Psoas muscle (tissue), 8 donors: ENCODE measurements around the gene PRDM8. TPM values are rescaled to one million over a fixed set of nuclear protein-coding genes. Genes with fewer than 3 reads are reported as not detected.

Experiments used
- ATAC-seq, 4 donors: fragments of 200-7000 bp; cut with Tn5 transposase; one replicate each; pipeline ENCODE4 v1.9.1; 2020; ENCODE audit warnings: moderate library complexity in 3 of 4, mild to moderate bottlenecking in 2 of 4
- DNase-seq, 2 donors: peaks; one replicate each; pipeline ENCODE4 v3.0.0-alpha.2; 2020
- H3K27ac ChIP-seq: fragments of 200-600 bp; one replicate; pipeline ENCODE4 v1.8.0; 2022
- H3K27me3 ChIP-seq, 3 donors: fragments of 200-600 bp in 1 of 3; one replicate each; pipeline versions ENCODE4 v1.6.1 to v1.8.0; 2013 to 2022; ENCODE audit warnings: low read length in 2 of 3, mild to moderate bottlenecking in 2 of 3, moderate library complexity in 1 of 3; ENCODE audit not compliant: insufficient read depth in 3 of 3
- H3K36me3 ChIP-seq, 2 donors: fragments of 200-600 bp in 1 of 2; one replicate each; pipeline versions ENCODE4 v1.6.1 to v1.8.0; 2013 to 2022; ENCODE audit warnings: low read depth in 1 of 2, mild to moderate bottlenecking in 1 of 2, moderate library complexity in 1 of 2; ENCODE audit not compliant: insufficient read depth in 1 of 2
- H3K4me1 ChIP-seq: fragments of 200-600 bp; one replicate; pipeline ENCODE4 v1.8.0; 2022
- H3K4me3 ChIP-seq: fragments of 200-600 bp; one replicate; pipeline ENCODE4 v1.8.0; 2022; ENCODE audit warnings: mild to moderate bottlenecking
- H3K9me3 ChIP-seq: fragments of 200-600 bp; one replicate; pipeline ENCODE4 v1.8.0; 2022
- CTCF ChIP-seq: fragments of 200-600 bp; IDR thresholded peaks from one replicate; pipeline ENCODE4 v1.8.0; 2022; ENCODE audit warnings: antibody characterized with exemption
- WGBS, 3 donors: extraction: QIAGEN DNeasy Blood & Tissue Kit; methylation state at CpG; one replicate each; pipeline versions ENCODE4 v1.1.6 to v1.1.7; 2013; 5-methylcytosine and 5-hydroxymethylcytosine counted together
- intact Hi-C, 2 donors: fragments of 100-400 bp; cut with DNase I; formaldehyde crosslinking; loops; one replicate each; pipeline versions ENCODE4 v1.11.0 to v1.14.2; 2022
- polyA plus RNA-seq, 3 donors: library from polyadenylated mRNA; stranded (reverse); fragments of 200-250 nt; gene quantifications; one replicate each; pipeline ENCODE4 v1.2.3, GENCODE V29; 2013
- total RNA-seq, 4 donors: library from RNA; stranded (reverse); fragmentation: NEBNext Ultra II Directional in 2 of 4; extraction: Animal tissue kit (Norgen Biotek cat#: 25700) in 2 of 4; gene quantifications; one replicate each; pipeline versions ENCODE4 v1.2.1 to v1.2.4, GENCODE V29; 2021 to 2023
- donor health status: healthy with polysubstance abuse.
- donor health status: DM: no; HTN: no; CAD: no; lungs with moderate emphysema.
- donor health status: Bipolar disorder and iron deficiency.
- donor health status: healthy.
- donor health status: DM: yes; HTN: yes; CAD: no.
- donor health status: DM: no; HTN: no; CAD: no.
- donor health status: DM: no; HTN: no; CAD: no.
- donor health status: DM: yes; HTN: yes; CAD: no.

Gene PRDM8
- total and polyA plus RNA-seq, 7 donors, result 0.28 to 1.8 (median 0.63) TPM

- Histone ChIP-seq H3K27ac (no peak overlapping the region), H3K9me3 (no peaks in the 10 kb centered on the region), H3K4me3 (no peak overlapping the region), H3K36me3 (no peaks in the 10 kb centered on the region), H3K27me3 (peaks cover 0 to 2% (median 0%) of the 10 kb centered on the region in 3 donors), H3K4me1 (no peaks in the 10 kb centered on the region)
- no peak for DNase-seq
- intact Hi-C loops, result no loop called here
- ATAC-seq, result no peak
- no peak for TF ChIP-seq CTCF
Measured at GRCh38 chr4:80221161-80221560, 23.9 kb downstream of the PRDM8 start.

DNA sequence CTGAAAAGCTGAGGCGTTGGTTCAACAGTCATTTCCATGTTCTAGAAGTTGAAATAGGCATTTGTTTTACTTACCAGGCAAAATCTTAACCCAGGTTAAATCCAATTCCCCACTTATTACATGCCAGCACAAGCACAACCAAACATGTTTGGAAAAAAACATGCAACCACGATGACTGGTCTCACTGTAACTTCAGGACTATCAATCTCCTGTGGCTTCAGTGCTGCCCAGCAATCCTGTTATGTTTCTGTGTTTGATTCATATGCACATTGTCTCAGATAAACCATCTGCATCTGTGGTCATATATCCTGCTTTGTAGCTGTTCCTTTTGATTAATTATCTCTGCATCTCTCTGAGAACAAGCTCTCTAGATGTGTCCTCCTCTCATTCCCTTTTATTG, 28.3 kb downstream of the PRDM8 start:
- 65 to 78% (median 72%) methylated on average over 2 of the region's 2 CpGs for WGBS, 3 donors
- H3K27me3 ChIP-seq, result peaks cover 0 to 5% (median 4%) of the 10 kb centered on the region in 3 donors
- H3K9me3 ChIP-seq, result no peaks in the 10 kb centered on the region
- no peaks in the 10 kb centered on the region for H3K36me3 ChIP-seq
- no peak overlapping the region for H3K4me3 ChIP-seq
- H3K27ac ChIP-seq, result no peak overlapping the region
- intact Hi-C loops, result no loop called here
- no peaks in the 10 kb centered on the region for H3K4me1 ChIP-seq
- ATAC-seq, result no peak
- DNase-seq, result no peak
- no peak for TF ChIP-seq CTCF

- no peak for ATAC-seq
- 32 to 42% (median 40%) methylated on average over 2 of the region's 2 CpGs for WGBS, 3 donors
- Histone ChIP-seq H3K4me1 (no peaks in the 10 kb centered on the region), H3K4me3 (no peak overlapping the region), H3K27ac (no peak overlapping the region), H3K36me3 (no peaks in the 10 kb centered on the region), H3K27me3 (peaks cover 0 to 5% (median 4%) of the 10 kb centered on the region in 3 donors), H3K9me3 (no peaks in the 10 kb centered on the region)
- TF ChIP-seq CTCF, result no peak
- DNase-seq, result no peak
- intact Hi-C loops, result no loop called here
Measured at GRCh38 chr4:80226094-80226493, 28.8 kb downstream of the PRDM8 start.

DNA sequence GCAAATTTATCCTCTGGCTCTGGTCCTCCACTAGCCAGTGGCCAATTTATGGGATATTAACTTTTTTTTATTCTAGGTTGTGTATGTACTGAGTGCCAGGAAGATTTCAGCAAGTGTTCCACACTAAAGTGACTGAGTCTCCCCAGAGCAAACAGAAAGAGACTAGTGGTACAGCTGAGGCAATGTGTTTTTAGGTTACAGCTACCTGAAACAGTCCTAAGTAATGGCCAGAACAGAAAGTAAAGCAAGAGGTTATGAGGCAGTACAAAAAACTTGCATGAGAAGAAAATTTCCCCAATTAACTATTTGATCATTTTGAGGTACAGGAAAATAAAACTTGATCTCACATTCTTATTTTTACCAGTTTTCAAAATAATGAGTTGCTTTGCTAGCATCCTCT, 31.2 kb downstream of the PRDM8 start:
- H3K27me3 ChIP-seq, result peaks cover 0 to 8% (median 4%) of the 10 kb centered on the region in 3 donors
- no peak for DNase-seq

More for the DNA sequence above, 31.2 kb downstream of the PRDM8 start:
- TF ChIP-seq CTCF, result no peak
- intact Hi-C loops, result no loop called here
- ATAC-seq, result no peak
- Histone ChIP-seq H3K27ac (no peak overlapping the region), H3K36me3 (no peaks in the 10 kb centered on the region), H3K9me3 (no peaks in the 10 kb centered on the region), H3K4me1 (no peaks in the 10 kb centered on the region), H3K4me3 (no peak overlapping the region)
